ENCODE measurements around the gene PAX5.

Gene PAX5

GRCh38 chr9:37025071-37025822 lies 8.8 kb downstream of the PAX5 start:
- no peak for DNase-seq (ENCODE audit: low spot score)

GRCh38 chr9:37017546-37017945 lies 16.5 kb downstream of the PAX5 start:
- no peak for DNase-seq (ENCODE audit: low spot score)

- DNase-seq (ENCODE audit: low spot score) = no peak
These were observed 22.5 kb downstream of the PAX5 start for GRCh38 chr9:37011530-37011929.

GRCh38 chr9:37010976-37011375 lies 23.1 kb downstream of the PAX5 start:
- no peak for DNase-seq (ENCODE audit: low spot score)

- no peak for DNase-seq (ENCODE audit: low spot score)
These were observed 23.9 kb downstream of the PAX5 start for GRCh38 chr9:37010180-37010579.

GRCh38 chr9:37007295-37007694 lies 26.8 kb downstream of the PAX5 start:
- no peak for DNase-seq (ENCODE audit: low spot score)

- DNase-seq (ENCODE audit: low spot score) = no peak
These were observed 28.4 kb downstream of the PAX5 start for GRCh38 chr9:37005517-37006140.

GRCh38 chr9:37004424-37004935 lies 29.6 kb downstream of the PAX5 start:
- DNase-seq (ENCODE audit: low spot score) = no peak

- DNase-seq (ENCODE audit: low spot score) = no peak
These were observed 31.5 kb downstream of the PAX5 start for GRCh38 chr9:37002413-37003217.

- DNase-seq (ENCODE audit: low spot score) = no peak
These were observed 32.0 kb downstream of the PAX5 start for GRCh38 chr9:37002036-37002412.

- DNase-seq (ENCODE audit: low spot score) = no peak
These were observed 32.6 kb downstream of the PAX5 start for GRCh38 chr9:37001459-37001858.

GRCh38 chr9:36999728-37000333 lies 34.2 kb downstream of the PAX5 start:
- DNase-seq (ENCODE audit: low spot score) = no peak

- no peak for DNase-seq (ENCODE audit: low spot score)
These were observed 36.7 kb downstream of the PAX5 start for GRCh38 chr9:36997414-36997813.

- no peak for DNase-seq (ENCODE audit: low spot score)
These were observed 37.4 kb downstream of the PAX5 start for GRCh38 chr9:36996706-36997086.

GRCh38 chr9:36995927-36996705 lies 38.0 kb downstream of the PAX5 start:
- DNase-seq (ENCODE audit: low spot score) = peak; percentile 7

GRCh38 chr9:36993933-36994764 lies 39.9 kb downstream of the PAX5 start:
- DNase-seq (ENCODE audit: low spot score) = no peak

GRCh38 chr9:36992501-36993316 lies 41.4 kb downstream of the PAX5 start:
- DNase-seq (ENCODE audit: low spot score) = no peak

GRCh38 chr9:36991516-36992134 lies 42.4 kb downstream of the PAX5 start:
- no peak for DNase-seq (ENCODE audit: low spot score)

GRCh38 chr9:36988848-36989247 lies 45.2 kb downstream of the PAX5 start:
- no peak for DNase-seq (ENCODE audit: low spot score)

Data from putamen (tissue), 1 donor.